Measurements from ENCODE around the gene HDAC8. TPM values are rescaled to one million over a fixed set of nuclear protein-coding genes. Genes with fewer than 3 reads are reported as not detected.

The HDAC8 gene
- total and polyA plus RNA-seq, 8 donors, result 13.0 to 61.1 (median 32.9) TPM

GRCh38 chrX:72304877-72305276 is 267.8 kb downstream of the HDAC8 start:
- H3K27ac ChIP-seq, result no peak overlapping the region
- no peaks in the 10 kb centered on the region for H3K36me3 ChIP-seq
- TF ChIP-seq EP300 (IDR thresholded peaks at IDR 0.05), result no peak
- TF ChIP-seq, protein P1, sequence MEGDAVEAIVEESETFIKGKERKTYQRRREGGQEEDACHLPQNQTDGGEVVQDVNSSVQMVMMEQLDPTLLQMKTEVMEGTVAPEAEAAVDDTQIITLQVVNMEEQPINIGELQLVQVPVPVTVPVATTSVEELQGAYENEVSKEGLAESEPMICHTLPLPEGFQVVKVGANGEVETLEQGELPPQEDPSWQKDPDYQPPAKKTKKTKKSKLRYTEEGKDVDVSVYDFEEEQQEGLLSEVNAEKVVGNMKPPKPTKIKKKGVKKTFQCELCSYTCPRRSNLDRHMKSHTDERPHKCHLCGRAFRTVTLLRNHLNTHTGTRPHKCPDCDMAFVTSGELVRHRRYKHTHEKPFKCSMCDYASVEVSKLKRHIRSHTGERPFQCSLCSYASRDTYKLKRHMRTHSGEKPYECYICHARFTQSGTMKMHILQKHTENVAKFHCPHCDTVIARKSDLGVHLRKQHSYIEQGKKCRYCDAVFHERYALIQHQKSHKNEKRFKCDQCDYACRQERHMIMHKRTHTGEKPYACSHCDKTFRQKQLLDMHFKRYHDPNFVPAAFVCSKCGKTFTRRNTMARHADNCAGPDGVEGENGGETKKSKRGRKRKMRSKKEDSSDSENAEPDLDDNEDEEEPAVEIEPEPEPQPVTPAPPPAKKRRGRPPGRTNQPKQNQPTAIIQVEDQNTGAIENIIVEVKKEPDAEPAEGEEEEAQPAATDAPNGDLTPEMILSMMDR (IDR thresholded peaks at IDR 0.05), result no peak
- TF ChIP-seq POLR2A (IDR thresholded peaks at IDR 0.05), result no peak
- no peak for TF ChIP-seq POLR2AphosphoS5 (IDR thresholded peaks at IDR 0.05)
- peaks cover 9 to 51% (median 43%) of the 10 kb centered on the region in 4 donors for H3K4me1 ChIP-seq
- peak overlapping the region; percentile 48 to 66 (median 54) for H3K4me3 ChIP-seq
- peak in 1 of 2 donors; percentile 23 for DNase-seq
- H3K27me3 ChIP-seq, result peaks cover 15 to 91% (median 79%) of the 10 kb centered on the region in 3 donors
- intact Hi-C loops (cut with DNase I; ENCODE audit: low total_unique reads), result no loop called here
- WGBS, 5 donors, result 1 to 11% (median 4%) methylated on average over 20 to 26 of the region's 26 CpGs
- no peaks in the 10 kb centered on the region for H3K9me3 ChIP-seq

- no peak for DNase-seq
- 72 to 94% (median 86%) methylated on average over 8 to 9 of the region's 9 CpGs for WGBS, 5 donors
- H3K36me3 ChIP-seq, result no peaks in the 10 kb centered on the region
- H3K27ac ChIP-seq, result no peak overlapping the region
- TF ChIP-seq EP300 (IDR thresholded peaks at IDR 0.05) (no peak), POLR2AphosphoS5 (IDR thresholded peaks at IDR 0.05) (no peak), POLR2A (IDR thresholded peaks at IDR 0.05) (no peak)
- TF ChIP-seq, protein P1 (IDR thresholded peaks at IDR 0.05), result no peak
- no peaks in the 10 kb centered on the region for H3K9me3 ChIP-seq
- peaks cover 15 to 83% (median 50%) of the 10 kb centered on the region in 3 donors for H3K27me3 ChIP-seq
- no peak overlapping the region for H3K4me3 ChIP-seq
- intact Hi-C loops (cut with DNase I; ENCODE audit: low total_unique reads), result no loop called here
- peaks cover 3 to 22% (median 17%) of the 10 kb centered on the region in 4 donors for H3K4me1 ChIP-seq
These were observed 270.9 kb downstream of the HDAC8 start for GRCh38 chrX:72301781-72302180.

GRCh38 chrX:72299891-72300630 is 272.6 kb downstream of the HDAC8 start:
- H3K4me3 ChIP-seq, result no peak overlapping the region
- H3K27ac ChIP-seq, result no peak overlapping the region
- no peaks in the 10 kb centered on the region for H3K36me3 ChIP-seq
- H3K4me1 ChIP-seq, result peaks cover 3 to 6% (median 6%) of the 10 kb centered on the region in 4 donors
- no peaks in the 10 kb centered on the region for H3K9me3 ChIP-seq
- no peak for TF ChIP-seq POLR2AphosphoS5 (IDR thresholded peaks at IDR 0.05)
- no peak for TF ChIP-seq EP300 (IDR thresholded peaks at IDR 0.05)
- no peak for TF ChIP-seq POLR2A (IDR thresholded peaks at IDR 0.05)
- TF ChIP-seq, protein P1 (IDR thresholded peaks at IDR 0.05), result no peak
- intact Hi-C loops (cut with DNase I; ENCODE audit: low total_unique reads), result no loop called here
- DNase-seq, result no peak
- peaks cover 7 to 73% (median 33%) of the 10 kb centered on the region in 3 donors for H3K27me3 ChIP-seq
- WGBS, 5 donors, result 66 to 86% (median 76%) methylated on average over 4 of the region's 4 CpGs

DNA sequence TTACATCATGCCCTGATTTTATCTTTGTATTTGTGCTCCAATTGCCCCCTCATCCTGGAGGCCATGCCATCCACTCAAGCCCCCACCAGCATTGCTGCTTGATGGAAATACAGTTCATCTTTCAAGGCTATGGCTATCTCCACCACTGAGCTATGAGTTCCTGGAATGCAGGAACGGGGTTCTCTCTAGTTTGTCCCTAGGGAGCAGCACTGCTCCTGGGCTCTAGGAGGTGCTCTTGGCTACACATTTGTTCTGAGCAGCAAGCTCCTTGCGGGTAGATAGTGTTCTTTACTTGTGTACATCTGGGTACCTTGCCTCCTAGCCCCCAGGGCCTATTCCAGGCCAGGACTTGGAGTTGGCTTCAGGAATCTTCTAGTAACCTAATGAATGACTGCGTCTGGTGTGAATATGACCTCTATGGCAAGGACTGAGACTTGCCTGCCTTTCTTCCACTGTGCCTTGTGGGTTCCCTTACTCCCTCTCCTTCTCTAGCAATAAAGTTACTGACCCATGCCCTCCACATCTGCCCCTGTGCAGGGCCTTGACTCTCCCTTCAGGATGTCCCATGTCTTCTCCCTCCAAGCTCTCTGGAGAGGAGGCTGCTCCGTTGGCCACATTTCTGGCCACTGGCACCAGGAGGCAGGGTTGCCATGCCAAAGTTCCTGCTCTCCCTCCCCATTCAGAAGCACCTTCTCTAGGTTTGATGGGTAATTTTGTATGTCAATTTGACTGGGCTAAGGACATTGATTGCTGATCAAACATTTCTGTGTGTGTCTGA is 274.5 kb downstream of the HDAC8 start:
- no peak overlapping the region for H3K4me3 ChIP-seq
- WGBS, 5 donors, result 19 to 46% (median 22%) methylated on average over 4 of the region's 4 CpGs
- intact Hi-C loops (cut with DNase I; ENCODE audit: low total_unique reads), result no loop called here
- DNase-seq, result peak in 1 of 2 donors; percentile 21
- H3K27me3 ChIP-seq, result peaks cover 5 to 59% (median 15%) of the 10 kb centered on the region in 3 donors
- no peaks in the 10 kb centered on the region for H3K9me3 ChIP-seq
- H3K27ac ChIP-seq, result no peak overlapping the region
- TF ChIP-seq, protein P1 (IDR thresholded peaks at IDR 0.05), result peak in 2 of 7 experiments; percentile 6 to 7
- TF ChIP-seq POLR2A (IDR thresholded peaks at IDR 0.05), result no peak
- H3K36me3 ChIP-seq, result no peaks in the 10 kb centered on the region
- no peaks in the 10 kb centered on the region for H3K4me1 ChIP-seq

All from stomach (tissue), 9 donors.